Dedifferentiated amniotic fluid mesenchymal stem cell (primary cell): ENCODE data around the gene ZNF385B.
"Not testable (repeated sequence)": the region's sequence is repeated elsewhere in the genome, so short reads cannot be mapped to it uniquely, and the experiment has no call there.

ENCODE experiments used
- DNase-seq: peaks from one replicate; pipeline ENCODE4 v3.0.0-alpha.2; 2016; ENCODE audit errors: extremely low spot score

ZNF385B gene

GRCh38 chr2:179511105-179511789 lies 350.2 kb downstream of the ZNF385B start:
- no peak for DNase-seq

GRCh38 chr2:179495315-179495714 lies 366.1 kb downstream of the ZNF385B start:
- no peak for DNase-seq

DNA sequence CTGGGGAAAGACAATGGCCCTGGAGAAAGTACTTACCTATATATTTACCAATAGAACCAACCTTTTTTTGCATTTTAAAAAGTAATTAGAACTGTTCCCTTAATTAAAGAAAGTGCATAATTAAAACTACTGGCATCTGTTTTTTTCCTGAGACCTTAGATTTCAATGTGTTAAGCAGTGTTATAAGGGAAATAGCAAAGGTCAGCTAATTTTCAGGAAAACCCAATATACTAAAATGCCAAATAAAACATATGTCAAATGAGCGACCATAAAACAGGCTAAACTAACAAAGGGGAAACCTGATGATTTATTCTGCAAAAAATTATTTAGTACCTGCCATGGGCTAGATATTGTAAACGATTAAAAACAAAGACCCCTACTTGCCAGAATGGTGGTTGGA lies 372.8 kb downstream of the ZNF385B start:
- no peak for DNase-seq

DNA sequence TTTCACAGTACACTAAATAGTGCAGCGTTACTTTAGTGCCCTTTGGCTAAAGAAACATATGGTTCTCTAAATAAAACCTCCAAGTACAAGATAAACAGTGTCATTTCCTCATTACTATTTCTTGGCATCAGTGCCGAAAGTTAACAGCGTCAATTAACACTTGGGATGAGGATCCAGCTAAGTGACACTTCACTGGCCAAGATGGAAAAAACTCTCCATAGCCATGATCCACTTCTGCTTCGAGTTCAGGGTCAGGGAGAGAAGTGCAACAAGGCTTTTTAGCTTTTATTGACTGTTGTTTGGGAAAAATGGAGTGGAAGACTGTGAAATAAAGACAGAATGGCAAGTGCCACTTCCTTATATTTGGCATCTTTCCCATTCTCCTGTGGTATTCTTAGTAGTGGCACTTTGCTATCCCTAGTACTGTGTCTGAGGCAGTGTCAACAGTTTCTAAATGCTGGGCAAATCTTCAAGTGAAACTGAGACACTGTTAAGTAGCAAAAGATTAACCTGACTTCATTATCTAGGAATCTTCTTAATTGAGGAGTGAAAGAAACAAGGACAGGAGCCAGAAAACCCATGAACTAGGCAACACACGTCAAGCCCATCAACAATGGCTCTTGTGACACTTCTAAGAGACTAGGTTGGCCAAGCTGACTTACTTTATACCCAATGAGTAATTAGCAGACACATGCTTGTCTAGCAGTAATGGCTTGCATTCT lies 374.2 kb downstream of the ZNF385B start:
- no peak for DNase-seq

DNA sequence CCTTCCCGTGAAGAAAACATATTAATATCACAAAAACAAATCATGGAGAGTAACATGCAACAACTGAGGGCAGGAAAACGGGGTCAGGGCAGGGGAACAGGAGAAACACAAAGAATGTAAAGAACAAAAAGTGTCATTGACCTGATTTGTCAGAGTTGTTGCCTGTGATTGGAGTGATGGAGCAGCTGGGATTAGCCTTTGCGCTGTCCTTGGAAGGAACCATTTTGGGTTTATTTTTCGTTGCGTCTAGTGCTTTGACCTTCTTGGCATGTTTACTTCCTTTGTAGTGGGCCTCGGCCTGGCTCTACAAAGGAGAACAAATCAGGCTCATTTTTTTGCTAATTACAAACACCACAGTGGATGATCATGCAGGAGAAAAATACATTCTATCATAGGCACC lies 378.3 kb downstream of the ZNF385B start:
- DNase-seq = no peak

DNA sequence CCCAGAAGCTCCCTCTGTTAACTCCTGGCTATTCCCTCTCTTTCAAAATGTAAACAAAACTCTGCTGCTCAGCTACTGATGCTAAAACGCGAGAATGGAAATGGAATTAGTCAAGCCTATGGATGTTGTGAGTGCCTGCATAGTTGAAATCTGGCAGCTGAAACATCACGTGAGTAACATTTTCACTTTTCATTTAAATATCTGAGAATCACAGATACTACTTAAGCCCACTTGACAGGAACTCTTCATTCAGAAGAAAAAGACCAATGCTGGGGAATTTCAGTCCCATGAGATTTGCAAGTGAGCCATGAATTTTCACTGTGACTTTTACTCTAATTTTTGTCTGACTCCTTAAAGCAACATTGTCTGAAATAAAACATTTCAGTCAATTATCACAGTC lies 381.5 kb downstream of the ZNF385B start:
- no peak for DNase-seq

DNA sequence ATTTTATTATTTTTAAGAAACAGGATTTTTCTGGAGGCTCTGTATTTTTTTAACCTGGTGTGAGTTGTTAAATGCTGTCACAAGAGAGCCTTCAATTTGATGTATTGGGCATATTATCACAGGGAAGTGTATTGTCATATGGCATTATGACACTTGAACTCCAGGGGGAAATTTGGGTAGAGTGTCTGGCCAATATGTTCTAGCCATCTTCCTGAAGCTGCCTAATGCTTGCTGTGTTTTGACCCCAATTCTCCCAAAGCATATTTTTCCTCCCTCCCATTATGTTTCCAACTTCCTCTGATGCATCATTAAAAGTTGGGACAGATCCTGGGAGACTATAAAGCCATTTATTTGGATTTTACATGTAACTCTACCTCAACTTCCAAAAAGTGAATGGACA lies 382.6 kb downstream of the ZNF385B start:
- DNase-seq = no peak

- DNase-seq = no peak
These were observed 390.4 kb downstream of the ZNF385B start for GRCh38 chr2:179470992-179471391.

DNA sequence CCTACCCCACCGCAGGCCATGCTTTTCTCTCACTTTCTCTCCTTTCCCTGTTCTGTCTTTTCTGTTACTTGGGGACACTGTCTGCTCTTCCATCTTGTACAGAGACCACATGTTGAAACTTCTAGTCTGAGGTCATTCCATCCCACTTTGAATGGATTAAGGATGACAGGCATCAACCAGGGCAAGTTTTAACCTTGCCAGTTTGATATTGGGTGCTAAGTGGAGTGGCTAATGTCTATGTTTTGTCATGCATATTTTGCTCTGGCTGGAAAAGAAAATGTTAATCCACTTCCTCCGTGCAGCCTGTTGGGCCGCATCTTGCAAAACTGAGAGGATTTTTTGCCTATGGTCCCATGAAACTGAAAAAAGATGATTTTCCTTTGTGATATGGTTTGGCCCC lies 391.3 kb downstream of the ZNF385B start:
- no peak for DNase-seq

DNA sequence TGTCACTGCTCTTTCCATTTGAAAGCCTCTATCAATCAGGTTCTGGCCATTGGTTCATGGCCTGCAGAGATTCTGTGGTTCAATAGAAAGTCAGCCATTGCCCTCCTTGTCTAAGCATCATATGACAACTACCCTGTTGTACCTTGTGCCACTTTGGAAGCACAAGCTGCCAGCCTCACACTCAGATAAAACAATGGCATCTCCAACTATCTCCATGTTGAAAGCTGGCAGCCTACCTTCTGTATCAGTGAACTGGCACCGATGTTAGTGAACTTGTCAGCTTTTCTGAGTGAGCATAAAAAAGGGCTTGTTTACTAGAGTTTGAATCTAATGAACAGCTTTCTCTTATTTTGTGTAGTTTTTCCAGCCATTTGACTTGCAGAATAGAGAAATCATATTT lies 393.5 kb downstream of the ZNF385B start:
- no peak for DNase-seq

DNA sequence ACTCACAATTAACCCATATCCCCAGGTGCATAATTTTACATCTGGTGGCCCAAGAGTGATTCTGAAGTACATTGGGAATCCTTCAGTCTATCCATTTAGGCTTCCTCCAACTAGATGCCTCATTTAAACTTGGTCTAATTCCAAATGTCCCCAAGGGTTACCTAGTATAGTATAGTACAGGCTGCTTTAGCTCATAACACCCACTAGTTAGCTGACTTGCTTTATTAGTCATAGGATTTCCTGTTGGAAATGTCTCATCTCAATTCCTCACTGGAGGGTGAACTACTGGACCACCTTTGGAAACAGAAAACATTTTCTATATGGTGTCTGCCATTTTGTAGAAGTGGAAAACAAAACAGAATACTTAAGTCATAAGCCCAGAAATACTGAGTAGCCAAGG lies 394.3 kb downstream of the ZNF385B start:
- no peak for DNase-seq

GRCh38 chr2:179461420-179461819 lies 400.0 kb downstream of the ZNF385B start:
- DNase-seq = no peak

- DNase-seq = peak; percentile 59
These were observed 401.1 kb downstream of the ZNF385B start for GRCh38 chr2:179460181-179460929.

DNA sequence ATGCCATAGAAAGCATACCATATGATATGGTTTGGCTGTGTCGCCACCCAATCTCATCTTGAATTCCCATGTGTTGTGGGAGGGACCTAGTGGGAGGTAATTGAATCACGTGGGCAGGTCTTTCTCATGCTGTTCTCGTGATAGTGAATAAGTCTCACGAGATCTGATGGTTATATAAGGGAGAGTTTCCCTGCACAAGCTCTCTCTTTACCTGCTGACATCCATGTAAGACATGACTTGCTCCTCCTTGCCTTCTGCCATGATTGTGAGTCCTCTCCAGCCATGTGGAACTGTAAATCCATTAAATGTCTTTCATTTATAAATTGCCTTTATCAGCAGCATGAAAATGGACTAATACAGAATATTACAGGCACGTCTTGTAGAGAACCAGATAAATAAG lies 403.3 kb downstream of the ZNF385B start:
- DNase-seq = not testable (repeated sequence)

- DNase-seq = no peak
These were observed 405.6 kb downstream of the ZNF385B start for GRCh38 chr2:179455824-179456223.

DNA sequence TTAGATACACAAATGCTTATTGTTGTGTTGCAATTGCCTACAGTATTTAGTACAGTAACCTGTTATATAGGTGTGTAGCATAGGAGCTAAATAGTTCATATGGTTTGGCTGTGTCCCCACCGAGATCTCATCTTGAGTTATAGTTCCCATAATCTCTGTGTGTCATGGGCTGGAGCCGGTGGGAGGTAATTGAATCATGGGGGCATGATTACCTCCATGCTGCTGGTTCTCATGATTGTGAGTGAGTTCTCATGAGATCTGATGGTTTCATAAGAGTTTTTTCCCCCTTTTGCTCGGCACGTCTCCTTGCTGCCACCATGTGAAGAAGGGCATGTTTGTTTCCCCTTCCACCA lies 406.3 kb downstream of the ZNF385B start:
- DNase-seq = no peak

- peak; percentile 85 for DNase-seq
These were observed 406.8 kb downstream of the ZNF385B start for GRCh38 chr2:179454443-179455171.

DNA sequence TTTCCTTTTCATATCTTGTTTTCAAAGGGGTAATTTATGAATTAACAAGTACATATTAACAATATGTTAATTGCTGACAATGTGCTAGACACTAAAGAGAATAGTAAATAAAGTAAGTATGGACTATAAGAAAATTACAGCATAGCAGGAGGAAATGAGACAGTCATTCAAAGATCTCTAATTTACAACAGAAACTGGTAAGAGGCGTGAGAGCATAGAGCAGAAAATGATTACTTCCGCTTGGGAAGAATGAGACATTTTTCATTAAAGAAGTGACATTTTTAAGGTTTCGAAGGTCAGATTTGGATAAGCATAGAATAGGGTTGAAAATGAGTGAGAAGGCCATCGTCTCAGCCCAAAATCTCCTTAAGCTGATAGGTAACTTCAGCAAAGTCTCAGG lies 412.4 kb downstream of the ZNF385B start:
- no peak for DNase-seq

DNA sequence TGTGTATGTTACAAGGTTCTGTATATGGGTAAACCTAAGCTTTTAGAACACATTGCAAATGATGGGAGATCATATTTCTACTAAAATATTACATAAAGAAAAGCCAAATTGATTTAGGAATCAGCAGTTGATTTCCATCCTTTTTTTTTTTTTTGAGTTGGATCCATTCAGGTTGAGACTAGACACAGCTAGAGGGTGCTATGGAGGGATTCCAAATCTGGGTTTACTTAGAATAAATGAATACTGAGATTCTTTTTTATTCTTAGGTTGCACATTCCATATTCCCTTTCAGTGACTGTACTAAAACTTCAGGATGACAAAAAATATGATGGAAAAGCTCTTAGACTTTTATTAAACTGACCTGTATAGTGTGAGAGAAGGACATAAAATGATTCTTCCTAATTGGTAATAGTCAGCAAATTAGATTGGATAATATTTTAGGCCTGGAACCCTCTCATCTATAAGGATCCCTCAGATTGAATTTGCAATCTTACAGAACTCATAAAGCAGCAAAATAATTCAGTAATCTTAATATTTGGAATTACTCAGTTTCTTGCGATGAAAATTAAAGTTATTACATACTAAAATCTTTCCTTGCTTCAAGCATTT lies 413.5 kb downstream of the ZNF385B start:
- no peak for DNase-seq

GRCh38 chr2:179447421-179447820 lies 414.0 kb downstream of the ZNF385B start:
- DNase-seq = no peak

DNA sequence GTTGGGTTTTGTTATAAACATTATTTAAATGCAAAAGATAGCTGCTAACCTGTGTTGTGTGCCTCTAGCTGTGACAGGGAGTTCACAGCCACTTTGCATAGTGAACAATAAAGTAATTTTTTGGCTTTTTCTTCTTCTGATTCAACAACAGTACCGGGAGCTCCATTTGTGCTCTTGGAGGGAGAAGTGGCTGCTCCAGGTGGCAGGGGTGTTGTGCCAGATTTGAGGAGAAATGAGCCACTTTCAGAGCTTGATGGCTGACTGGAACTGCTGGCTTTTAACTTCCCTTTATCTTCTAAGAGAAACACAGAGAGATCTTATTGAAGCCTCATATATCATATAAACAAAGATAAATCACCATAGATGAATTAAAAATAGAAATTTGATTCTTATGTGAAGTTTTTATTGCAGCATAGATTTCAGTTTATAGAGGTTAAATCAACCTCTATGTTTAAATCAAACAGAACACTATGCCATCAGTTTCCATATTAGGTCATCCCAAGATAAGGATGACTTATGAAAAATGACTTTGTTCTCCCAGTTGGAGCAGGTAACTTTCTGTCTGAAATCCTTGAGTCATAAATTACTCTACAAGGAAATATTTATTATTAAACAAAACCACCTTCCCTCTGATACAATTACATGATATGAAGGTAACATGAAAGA lies 414.8 kb downstream of the ZNF385B start:
- DNase-seq = no peak
